HPDE6-E6E7 (cell line): ENCODE results near the gene MAGI2.
"Not testable (repeated sequence)": the region's sequence is repeated elsewhere in the genome, so short reads cannot be mapped to it uniquely, and the experiment has no call there.

Experiments used
- DNase-seq: peaks from one replicate; pipeline ENCODE4 v3.0.0; 2011; ENCODE audit warnings: missing footprints; ENCODE audit errors: extremely low spot score

MAGI2 gene

GRCh38 chr7:78296644-78297371, 1156.7 kb downstream of the MAGI2 start:
- no peak for DNase-seq

DNA sequence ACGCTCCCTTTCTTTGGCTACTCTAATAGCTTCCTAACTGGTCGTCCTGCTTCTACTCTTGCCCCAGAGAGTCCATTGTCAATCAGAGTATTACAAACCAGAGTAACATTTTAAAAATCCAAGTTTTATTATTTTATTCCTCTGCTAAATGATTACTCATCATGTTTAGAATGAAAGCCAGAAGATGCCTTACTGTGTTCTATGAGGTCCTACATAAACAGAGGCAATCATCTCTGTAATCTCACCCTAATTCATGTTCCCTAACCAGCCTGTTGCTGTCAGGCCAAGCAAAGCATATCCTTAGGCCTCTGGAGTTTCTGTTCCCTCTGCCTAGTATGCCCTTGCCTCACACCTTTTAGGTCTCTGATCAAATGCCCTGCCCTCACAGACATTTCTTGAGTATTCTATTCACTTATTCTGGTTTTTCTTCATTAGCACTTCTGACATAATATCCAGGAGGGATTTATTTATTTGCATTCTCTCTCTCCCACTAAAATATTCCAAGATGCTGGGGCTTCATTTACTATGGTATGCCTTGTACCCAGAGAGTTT, 1157.3 kb downstream of the MAGI2 start:
- no peak for DNase-seq

DNA sequence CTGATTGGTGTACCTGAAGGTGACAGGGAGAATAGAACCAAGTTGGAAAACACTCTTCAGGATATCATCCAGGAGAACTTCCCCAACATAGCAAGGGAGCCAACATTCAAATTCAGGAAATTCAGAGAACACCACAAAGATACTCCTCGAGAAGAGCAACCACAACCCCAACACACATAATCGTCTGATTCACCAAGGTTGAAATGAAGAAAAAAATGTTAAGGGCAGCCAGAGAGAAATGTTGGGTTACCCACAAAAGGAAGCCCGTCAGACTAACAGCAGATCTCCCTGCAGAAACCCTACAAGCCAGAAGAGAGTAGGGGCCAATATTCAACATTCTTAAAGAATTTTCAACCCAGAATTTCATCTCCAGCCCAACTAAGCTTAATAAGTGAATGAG, 1164.0 kb downstream of the MAGI2 start:
- not testable (repeated sequence) for DNase-seq

GRCh38 chr7:78284945-78285344, 1168.5 kb downstream of the MAGI2 start:
- DNase-seq = no peak

GRCh38 chr7:78280276-78280675, 1173.2 kb downstream of the MAGI2 start:
- no peak for DNase-seq

DNA sequence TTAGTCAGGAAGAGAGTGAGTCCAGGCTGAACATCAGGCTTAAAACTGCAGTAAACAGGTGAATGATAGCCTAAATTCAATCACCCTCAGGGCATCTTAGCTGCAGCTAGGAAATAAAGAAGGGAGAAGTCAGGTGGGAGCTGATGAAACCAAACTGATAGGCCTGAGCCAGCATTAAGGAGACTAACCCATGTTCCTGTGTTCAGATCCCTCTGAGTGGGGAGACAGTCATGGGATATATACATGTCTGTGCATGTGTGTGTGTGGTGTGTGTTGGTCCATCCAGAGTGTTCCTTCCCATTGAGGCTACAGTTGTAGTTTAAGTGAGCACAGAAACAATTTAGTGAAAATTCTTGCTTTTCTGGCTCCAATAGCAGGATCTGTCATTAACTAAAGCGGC, 1174.0 kb downstream of the MAGI2 start:
- DNase-seq = no peak

DNA sequence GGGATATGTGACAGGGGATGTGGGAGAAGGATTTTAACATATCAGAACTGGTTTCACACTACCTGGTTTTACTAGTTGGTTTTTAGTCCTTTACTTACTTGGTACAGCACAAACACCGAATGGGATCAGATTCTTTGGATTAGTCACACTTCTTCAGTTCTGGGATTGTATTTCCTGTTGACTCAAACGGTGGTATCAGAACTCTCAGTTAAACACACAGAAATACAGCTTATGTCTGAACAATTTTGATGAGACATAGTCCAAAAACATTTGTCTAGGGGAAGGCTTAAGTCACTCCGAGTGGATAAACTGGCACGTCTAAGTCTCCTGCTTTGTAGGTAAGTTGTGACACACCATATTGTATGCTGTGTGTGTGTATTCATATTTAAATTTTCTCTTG, 1174.4 kb downstream of the MAGI2 start:
- peak; percentile 63 for DNase-seq

DNA sequence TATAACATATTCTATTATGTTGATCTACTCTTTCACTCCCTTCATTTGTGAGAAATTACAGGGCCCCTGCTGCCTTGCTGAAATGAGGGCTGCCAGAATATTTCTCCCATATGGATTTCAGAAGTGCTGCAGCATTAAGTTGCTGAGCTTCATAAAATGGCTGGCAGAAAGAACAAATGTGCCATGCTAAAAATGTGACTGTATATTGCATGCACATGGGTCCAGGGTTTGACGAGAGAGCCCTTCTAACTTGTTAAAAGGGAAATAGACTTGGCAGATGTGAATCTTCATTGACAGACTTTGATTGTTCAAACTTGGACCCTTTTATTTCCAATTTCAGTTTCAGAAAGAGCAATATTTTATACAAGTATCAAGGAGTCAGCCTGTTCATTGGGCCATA, 1186.3 kb downstream of the MAGI2 start:
- no peak for DNase-seq

GRCh38 chr7:78265486-78265885, 1188.0 kb downstream of the MAGI2 start:
- no peak for DNase-seq

DNA sequence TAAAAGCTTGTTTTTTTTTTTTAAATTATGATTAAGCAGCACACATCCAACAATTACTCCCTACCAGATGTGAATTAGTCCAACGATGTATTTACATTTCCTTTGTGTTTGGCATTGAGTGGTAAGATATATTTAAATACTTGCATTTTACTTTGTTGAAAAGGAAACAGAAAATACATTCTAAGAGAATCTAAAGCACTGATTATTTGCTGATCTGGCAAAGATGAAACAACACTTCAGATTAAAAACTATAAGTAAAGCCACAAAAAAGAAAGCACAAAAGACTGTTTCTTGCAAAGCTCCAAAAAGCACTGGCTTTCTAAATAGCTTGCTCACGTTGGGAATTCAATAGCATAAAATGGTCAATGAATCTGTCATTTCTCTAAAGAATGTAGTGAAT, 1188.4 kb downstream of the MAGI2 start:
- DNase-seq = no peak

GRCh38 chr7:78264105-78264504, 1189.4 kb downstream of the MAGI2 start:
- DNase-seq = no peak

DNA sequence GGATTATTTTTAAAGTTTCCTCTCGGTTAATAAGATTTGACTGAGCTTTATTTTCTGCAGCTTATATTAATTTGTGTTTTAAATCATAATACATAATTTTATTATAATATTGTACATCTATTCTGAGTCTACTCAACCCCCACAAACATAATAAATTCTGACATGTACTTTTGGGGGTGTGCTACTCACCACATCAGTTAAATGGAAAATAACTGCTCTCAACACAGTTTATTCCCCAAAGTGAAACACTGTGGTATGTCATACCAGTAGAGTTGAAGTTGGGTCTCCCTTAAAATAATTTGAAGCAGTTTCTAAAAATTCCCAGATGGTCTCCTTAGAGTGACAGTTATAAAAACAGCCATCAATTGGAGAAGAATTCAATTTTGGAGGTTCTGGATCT, 1191.7 kb downstream of the MAGI2 start:
- DNase-seq = no peak

DNA sequence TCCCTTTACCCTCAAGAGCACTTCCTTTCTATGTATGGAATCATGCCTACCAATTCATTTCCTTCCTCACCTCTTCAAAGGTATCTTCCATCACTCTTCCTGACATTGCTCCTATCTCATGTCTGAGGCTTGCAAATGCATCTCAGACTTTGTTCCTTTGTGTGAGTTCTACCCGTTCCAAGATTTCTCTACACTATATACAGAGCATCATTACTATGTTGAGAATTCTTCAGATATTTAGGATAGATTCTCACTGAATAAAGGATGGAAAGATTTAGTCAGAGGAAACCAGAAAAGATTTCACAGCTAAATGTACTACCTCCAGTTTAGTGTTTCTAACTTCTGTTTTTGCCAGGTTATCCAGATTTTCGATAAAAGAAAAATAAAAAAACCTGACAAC, 1192.2 kb downstream of the MAGI2 start:
- no peak for DNase-seq

DNA sequence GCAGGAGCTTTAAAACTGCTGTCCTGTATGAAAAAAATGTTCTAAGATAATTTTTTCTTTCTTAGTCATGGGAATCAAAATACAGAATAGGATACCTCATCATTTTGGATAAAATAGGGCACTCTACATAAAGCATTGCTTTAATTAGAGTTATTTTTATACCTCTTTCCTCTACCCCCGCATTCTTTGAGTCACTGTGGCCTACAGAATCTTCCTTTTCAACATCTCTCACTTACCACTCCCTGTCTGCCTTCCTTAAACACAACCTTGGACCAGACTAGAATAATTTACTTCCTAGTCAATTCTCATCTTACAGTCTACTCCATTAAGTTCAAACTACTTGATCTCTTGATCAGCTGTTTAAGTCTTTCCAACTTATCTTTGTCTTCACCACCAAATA, 1192.6 kb downstream of the MAGI2 start:
- DNase-seq = no peak

- DNase-seq = no peak
These were observed 1198.8 kb downstream of the MAGI2 start for GRCh38 chr7:78254726-78255055.

DNA sequence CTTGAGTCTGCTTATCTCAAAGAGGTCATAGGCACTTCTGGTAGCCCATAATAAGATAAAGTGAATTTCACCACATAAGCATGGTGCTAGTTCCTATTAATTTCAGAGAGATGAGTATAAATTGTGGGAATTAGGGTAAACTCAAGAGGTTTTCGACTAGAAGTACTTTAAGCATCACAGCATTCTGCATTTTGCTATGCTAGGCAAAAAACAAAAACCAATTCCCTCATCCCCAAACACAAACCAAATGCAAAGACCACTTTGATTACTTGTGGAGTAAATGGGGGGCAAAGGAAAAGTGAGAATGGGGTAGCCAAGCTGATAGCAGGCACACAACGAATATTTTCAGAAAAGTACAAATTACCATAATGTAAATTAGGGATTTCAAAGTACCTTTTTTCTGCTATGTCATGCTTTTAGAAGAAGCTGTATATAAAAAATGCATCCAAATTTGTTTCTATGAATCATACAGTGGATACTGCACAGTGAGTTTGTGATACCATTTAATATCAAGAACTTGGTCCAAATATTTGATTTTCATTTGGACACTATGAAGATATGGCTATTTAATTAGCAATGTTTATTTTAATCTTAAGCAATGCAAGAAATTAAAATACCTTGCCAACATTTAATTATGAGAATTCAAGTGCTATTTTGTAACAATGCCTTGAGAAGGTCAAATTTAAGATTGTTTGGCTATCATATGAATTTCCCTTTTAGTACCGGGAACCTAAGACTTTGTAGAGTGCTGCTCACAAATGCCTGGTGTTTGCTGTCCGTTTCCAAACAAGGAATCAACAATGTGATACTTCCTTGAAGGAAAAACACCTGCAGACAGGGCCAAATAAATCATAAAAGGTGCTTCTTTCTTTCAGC, 1199.4 kb downstream of the MAGI2 start:
- no peak for DNase-seq

DNA sequence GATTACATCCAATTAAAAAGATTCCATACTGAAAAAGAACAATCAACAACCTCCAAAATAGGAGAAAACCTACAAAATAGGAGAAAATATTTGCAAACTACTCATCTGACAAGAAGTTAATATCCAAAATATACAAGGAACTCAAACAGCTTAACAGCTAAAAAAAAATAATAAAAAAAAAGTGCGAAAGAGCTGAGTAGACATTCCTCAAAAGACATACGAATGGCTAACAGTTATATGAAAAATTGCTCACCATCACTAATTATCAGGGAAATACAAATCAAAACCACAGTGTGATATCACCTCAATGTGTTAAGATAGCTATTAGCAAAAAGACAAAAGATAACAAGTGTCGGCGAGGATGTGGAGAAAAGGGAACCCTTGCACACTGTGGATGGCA, 1204.6 kb downstream of the MAGI2 start:
- DNase-seq = no peak

DNA sequence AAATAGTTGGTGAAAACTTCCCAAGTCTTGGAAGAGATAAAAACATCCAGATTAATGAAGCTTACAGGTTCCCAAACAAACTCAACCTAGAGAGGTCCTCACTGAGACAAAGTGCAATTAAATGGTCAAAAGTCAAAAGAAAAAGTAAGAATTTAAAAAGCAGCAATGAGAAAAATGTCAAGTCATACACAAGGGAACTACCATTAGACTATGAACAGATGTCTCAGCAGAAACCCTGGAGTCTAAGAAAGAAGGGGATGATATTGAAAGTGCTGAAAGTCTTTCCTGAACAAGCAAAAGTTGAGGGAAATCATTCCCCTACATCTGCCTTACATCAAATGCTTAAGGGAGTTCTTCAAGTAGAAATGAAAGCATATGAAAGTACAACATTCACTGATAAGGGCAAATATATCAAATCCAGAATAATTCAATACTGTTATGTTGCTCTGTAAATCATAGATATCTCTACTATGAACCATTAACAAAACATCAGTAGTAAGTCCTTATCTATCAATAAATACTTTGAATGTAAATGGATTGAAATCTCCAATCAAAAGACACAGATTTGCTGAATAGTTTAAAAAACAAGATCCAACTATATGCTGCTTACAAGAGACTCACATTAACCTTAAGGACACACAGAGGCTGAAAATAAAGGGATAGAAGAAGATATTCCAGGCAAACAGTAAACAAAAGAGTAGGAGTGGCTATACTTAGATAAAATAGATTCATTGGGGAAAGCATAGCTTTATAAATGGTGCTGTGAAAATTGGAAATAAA, 1205.4 kb downstream of the MAGI2 start:
- DNase-seq = no peak

- DNase-seq = not testable (repeated sequence)
These were observed 1213.3 kb downstream of the MAGI2 start for GRCh38 chr7:78240179-78240578.

DNA sequence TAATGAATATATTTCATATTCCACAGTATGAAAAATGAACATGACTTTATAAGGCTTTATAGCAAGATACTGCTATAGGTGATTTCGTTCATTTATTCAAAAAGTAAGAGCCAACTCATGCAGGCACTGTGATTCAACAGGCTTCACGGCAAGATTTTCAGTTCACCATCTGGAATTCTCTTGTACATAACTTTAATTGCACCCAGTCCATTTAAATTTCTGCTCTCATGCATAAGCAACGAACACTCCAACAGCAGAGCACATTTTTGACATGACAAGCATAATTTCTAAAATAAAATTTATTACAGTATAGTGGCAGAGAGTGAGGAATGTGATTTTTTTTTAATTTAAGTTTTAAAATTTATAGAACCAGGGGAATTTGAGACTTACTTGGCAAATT, 1218.8 kb downstream of the MAGI2 start:
- DNase-seq = no peak

DNA sequence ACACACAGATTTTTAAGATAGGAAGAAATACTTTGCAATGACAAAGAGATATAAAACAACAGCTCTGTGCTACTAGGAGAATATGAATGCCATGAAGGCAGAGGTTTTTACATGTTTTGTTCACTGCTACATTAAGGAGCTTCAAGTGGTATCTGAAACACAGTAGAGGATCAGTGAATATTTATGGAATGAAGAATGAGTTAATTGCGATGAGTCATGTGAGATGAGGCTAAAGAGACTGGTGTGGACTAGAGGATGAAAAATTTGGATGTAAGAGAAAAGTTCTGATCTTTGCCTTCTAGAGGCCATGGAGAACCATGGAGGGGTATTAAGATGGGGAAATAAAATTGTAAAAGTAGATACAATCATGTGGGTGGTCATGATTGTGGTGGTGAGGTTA, 1220.7 kb downstream of the MAGI2 start:
- no peak for DNase-seq

DNA sequence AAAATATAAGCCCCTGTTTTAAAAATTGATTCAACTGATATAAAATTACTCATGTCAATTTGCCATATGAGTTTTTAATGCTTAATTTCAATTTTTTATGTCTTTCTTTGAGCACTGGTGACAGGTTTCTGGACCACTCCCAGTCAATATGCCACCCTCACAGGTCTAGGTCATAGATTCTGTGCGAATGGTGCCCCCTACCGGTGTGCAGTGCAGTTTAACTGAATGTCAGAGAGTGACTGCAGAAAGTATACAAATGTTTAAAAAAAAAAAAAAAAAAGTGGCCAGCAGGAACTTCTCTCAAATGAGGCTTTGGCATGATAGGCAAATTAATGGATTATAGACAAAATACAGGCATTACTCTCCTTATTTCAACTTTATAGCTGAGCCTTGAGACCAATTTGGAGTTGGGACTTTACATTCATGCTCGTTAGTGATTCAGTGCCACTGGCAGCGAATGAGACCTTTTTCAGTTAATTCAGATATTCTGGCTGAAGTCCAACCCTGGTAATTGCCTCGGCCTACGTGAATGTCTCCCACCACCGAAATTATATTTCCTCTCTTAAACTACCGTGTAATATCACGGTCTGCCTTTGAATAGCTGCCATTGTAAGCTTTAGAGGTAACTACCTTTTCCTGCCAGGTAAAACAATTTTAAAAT, 1227.3 kb downstream of the MAGI2 start:
- no peak for DNase-seq
